ENCODE results near the gene PIK3C3.

PIK3C3 gene

DNA sequence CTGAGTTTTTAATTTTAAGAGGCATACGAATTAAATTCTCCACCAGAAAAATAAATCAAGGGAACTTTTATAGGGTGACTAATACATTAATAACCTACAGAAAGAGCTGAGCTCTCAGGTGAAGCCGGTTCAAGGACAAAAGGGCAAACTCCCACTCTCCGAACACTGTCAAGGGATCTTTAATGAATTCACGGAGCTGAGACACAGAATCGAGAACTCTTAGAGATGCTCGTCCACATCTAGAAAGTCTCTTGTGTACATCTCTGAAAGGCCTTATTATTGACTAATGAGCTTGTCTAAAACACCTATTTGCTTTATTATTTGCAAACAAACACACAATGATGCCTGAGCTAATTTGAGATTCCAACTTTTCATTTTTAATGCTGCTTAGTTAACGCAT lies 33.3 kb upstream of the PIK3C3 start:
- no peaks in the 10 kb centered on the region for H3K4me1 ChIP-seq (ENCODE audit: low read depth, poor library complexity, severe bottlenecking)
- no peaks in the 10 kb centered on the region for H4K20me1 ChIP-seq (ENCODE audit: insufficient read depth)
- no peaks in the 10 kb centered on the region for H3K36me3 ChIP-seq (ENCODE audit: insufficient read depth)
- no peak overlapping the region for H3K9ac ChIP-seq
- H3K27ac ChIP-seq: no peak overlapping the region
- no peaks in the 10 kb centered on the region for H3K27me3 ChIP-seq (ENCODE audit: insufficient read depth, low read depth)
- TF ChIP-seq, protein P1, sequence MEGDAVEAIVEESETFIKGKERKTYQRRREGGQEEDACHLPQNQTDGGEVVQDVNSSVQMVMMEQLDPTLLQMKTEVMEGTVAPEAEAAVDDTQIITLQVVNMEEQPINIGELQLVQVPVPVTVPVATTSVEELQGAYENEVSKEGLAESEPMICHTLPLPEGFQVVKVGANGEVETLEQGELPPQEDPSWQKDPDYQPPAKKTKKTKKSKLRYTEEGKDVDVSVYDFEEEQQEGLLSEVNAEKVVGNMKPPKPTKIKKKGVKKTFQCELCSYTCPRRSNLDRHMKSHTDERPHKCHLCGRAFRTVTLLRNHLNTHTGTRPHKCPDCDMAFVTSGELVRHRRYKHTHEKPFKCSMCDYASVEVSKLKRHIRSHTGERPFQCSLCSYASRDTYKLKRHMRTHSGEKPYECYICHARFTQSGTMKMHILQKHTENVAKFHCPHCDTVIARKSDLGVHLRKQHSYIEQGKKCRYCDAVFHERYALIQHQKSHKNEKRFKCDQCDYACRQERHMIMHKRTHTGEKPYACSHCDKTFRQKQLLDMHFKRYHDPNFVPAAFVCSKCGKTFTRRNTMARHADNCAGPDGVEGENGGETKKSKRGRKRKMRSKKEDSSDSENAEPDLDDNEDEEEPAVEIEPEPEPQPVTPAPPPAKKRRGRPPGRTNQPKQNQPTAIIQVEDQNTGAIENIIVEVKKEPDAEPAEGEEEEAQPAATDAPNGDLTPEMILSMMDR (conservative IDR thresholded peaks at IDR 0.05; ENCODE audit: low read depth, low read length): no peak
- no peak overlapping the region for H3K4me3 ChIP-seq (IDR thresholded peaks at IDR 0.05; ENCODE audit: insufficient read depth, low read depth, low read length)
- H3K79me2 ChIP-seq (ENCODE audit: insufficient read depth, low read depth): no peaks in the 10 kb centered on the region
- H2AFZ ChIP-seq (ENCODE audit: low read depth): no peak overlapping the region
- H3K4me2 ChIP-seq: no peak overlapping the region

DNA sequence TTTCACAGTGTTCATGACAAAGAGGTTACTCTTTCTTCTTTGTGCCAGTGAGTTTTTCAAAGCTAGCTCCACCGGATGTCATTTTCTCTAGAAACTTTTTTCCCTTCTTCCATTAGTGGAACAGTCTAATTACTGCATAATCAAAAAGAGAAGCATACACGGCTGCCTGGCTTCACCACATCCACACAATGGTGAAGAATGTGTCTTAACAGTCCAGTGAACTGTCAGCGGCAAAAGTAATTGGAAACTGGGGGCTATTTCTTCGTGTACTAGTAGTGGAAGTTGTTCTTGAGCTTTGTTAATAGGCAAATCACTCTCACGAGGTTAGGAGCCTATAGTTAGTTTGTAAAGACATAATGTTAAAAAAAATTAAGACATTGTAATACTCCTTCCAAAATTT lies 32.9 kb upstream of the PIK3C3 start:
- no peaks in the 10 kb centered on the region for H3K79me2 ChIP-seq (ENCODE audit: insufficient read depth, low read depth)

DNA sequence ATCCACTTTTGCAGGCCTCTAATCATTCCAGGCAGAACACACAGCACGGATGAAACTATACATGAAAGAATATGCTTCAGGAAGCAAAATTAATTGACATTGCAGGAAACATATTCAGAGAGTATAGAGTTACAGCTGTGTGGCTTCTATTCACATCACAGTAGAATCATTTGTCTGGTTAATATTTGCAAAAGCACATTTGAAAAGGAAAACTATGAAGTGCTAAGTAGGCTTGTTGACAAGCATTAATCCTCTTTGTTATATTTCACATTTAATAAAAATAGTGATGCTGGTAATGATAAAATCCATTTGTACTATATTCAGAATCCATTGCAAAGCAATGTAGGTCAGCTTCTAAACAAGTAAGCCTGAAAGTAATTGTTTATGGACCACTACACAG lies 32.2 kb upstream of the PIK3C3 start:
- TF ChIP-seq, protein P1 (conservative IDR thresholded peaks at IDR 0.05; ENCODE audit: low read depth, low read length): no peak
- Histone ChIP-seq H2AFZ (ENCODE audit: low read depth) (no peak overlapping the region), H3K9ac (no peak overlapping the region), H3K79me2 (ENCODE audit: insufficient read depth, low read depth) (no peaks in the 10 kb centered on the region), H3K4me1 (ENCODE audit: low read depth, poor library complexity, severe bottlenecking) (no peaks in the 10 kb centered on the region), H3K27me3 (ENCODE audit: insufficient read depth, low read depth) (no peaks in the 10 kb centered on the region), H3K4me3 (IDR thresholded peaks at IDR 0.05; ENCODE audit: insufficient read depth, low read depth, low read length) (no peak overlapping the region), H3K36me3 (ENCODE audit: insufficient read depth) (no peaks in the 10 kb centered on the region), H3K27ac (no peak overlapping the region), H4K20me1 (ENCODE audit: insufficient read depth) (no peaks in the 10 kb centered on the region), H3K4me2 (no peak overlapping the region)

More for the DNA sequence above, 32.9 kb upstream of the PIK3C3 start:
- no peaks in the 10 kb centered on the region for H3K4me1 ChIP-seq (ENCODE audit: low read depth, poor library complexity, severe bottlenecking)
- no peaks in the 10 kb centered on the region for H3K36me3 ChIP-seq (ENCODE audit: insufficient read depth)
- TF ChIP-seq, protein P1 (conservative IDR thresholded peaks at IDR 0.05; ENCODE audit: low read depth, low read length): no peak
- H3K27ac ChIP-seq: no peak overlapping the region
- no peak overlapping the region for H3K4me3 ChIP-seq (IDR thresholded peaks at IDR 0.05; ENCODE audit: insufficient read depth, low read depth, low read length)
- H3K27me3 ChIP-seq (ENCODE audit: insufficient read depth, low read depth): no peaks in the 10 kb centered on the region
- H3K4me2 ChIP-seq: no peak overlapping the region
- no peak overlapping the region for H3K9ac ChIP-seq
- no peaks in the 10 kb centered on the region for H4K20me1 ChIP-seq (ENCODE audit: insufficient read depth)
- H2AFZ ChIP-seq (ENCODE audit: low read depth): no peak overlapping the region

DNA sequence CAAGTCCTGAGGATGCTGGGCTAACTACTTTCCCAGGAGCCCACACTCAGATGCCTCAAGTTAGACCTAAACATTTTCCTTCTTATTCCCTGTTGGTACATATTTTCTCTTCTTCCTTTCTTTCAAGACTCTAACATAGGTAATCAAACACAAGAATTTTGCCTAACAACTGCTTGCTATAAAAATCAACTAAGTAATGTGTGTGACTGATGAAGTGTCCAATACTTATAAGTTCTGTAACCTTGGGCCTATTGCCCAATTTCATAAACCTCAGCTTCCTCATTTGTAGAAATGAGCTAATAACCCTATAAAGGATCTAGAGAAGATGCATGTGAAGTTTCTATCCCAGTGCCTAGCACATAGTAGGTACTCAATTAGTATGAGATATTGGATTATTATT lies 31.6 kb upstream of the PIK3C3 start:
- TF ChIP-seq, protein P1 (conservative IDR thresholded peaks at IDR 0.05; ENCODE audit: low read depth, low read length): no peak
- no peak overlapping the region for H3K27ac ChIP-seq
- H3K9ac ChIP-seq: no peak overlapping the region
- no peaks in the 10 kb centered on the region for H3K4me1 ChIP-seq (ENCODE audit: low read depth, poor library complexity, severe bottlenecking)
- no peaks in the 10 kb centered on the region for H3K79me2 ChIP-seq (ENCODE audit: insufficient read depth, low read depth)
- H2AFZ ChIP-seq (ENCODE audit: low read depth): no peak overlapping the region
- no peaks in the 10 kb centered on the region for H3K27me3 ChIP-seq (ENCODE audit: insufficient read depth, low read depth)
- H3K36me3 ChIP-seq (ENCODE audit: insufficient read depth): no peaks in the 10 kb centered on the region
- no peak overlapping the region for H3K4me2 ChIP-seq
- no peaks in the 10 kb centered on the region for H4K20me1 ChIP-seq (ENCODE audit: insufficient read depth)
- H3K4me3 ChIP-seq (IDR thresholded peaks at IDR 0.05; ENCODE audit: insufficient read depth, low read depth, low read length): no peak overlapping the region
